UCSD-AML1 (cell line): ENCODE results near the gene KLRC1.
"Not testable (repeated sequence)": the region's sequence is repeated elsewhere in the genome, so short reads cannot be mapped to it uniquely, and the experiment has no call there.

Experiments
- DNase-seq: peaks from one replicate; lab custom pipeline; 2025; ENCODE audit not compliant: unreplicated experiment; lab: John Stamatoyannopoulos, UW

Gene KLRC1

DNA sequence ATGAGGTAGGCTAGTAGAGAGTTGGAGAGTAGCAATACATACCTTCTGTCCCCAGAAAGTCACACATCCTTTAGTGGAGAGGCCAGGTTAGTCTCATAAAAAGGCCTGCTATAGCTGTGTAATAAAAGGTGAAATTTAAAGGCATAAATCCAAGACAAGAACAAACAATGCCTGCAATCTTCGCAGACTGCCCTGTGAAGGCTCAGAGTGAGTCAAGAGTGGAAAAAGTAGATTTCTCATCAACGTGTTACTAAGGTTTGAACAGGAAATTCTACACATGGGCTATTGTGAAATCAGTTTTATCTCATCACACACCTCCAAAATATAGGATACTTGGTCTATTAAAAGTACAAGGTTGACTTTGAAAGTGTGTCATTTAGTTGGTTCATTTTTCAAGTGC lies at the start of gene KLRC1:
Gene KLRC1, minus strand, starts transcription at position 222 of the 400 bp plus-strand sequence. CDS start 2,221 bp downstream, outside the sequence.
- no peak for DNase-seq

DNA sequence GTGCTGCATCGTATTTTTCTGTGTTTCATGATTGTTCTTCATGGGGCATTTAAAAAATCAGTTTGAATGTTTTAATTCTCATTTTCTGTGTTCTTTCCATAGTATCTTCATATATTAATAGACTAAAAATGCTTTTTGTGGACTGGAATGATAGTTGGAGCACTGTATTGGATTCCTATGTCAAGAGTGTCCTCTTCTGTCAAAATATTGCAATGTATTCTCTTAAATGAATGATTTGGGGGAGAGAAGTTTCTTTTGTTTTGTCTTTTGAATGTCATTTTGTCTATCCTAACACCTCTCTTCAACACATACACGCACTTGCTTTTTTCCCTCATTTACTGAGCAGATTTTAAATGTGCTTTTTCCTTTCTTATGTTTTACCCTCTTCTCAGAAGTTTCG lies 47.9 kb upstream of the KLRC1 start:
- no peak for DNase-seq

- no peak for DNase-seq
These were observed 44.9 kb upstream of the KLRC1 start for GRCh38 chr12:10498042-10498441.

DNA sequence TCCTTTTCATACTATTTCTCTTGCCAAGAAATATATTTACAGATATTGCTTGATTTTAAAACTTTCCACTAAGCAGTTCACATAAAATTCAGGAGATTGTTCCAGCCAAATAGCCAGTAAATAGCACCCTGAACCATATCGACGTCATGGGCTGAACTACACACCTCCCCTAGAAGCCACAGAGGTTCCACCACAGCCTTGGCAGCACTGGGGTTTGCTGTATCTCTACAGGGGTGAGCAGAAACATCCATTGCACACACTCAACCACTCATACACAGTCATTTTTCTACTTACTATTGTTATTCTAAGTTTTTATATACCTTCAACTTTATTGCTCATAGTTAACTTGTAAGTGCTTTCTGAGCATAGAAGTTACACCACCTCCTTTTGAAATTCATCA lies 44.4 kb upstream of the KLRC1 start:
- DNase-seq, result no peak

- DNase-seq, result no peak
These were observed 38.6 kb upstream of the KLRC1 start for GRCh38 chr12:10491766-10492165.

GRCh38 chr12:10487328-10487727 lies 34.2 kb upstream of the KLRC1 start:
- not testable (repeated sequence) for DNase-seq

DNA sequence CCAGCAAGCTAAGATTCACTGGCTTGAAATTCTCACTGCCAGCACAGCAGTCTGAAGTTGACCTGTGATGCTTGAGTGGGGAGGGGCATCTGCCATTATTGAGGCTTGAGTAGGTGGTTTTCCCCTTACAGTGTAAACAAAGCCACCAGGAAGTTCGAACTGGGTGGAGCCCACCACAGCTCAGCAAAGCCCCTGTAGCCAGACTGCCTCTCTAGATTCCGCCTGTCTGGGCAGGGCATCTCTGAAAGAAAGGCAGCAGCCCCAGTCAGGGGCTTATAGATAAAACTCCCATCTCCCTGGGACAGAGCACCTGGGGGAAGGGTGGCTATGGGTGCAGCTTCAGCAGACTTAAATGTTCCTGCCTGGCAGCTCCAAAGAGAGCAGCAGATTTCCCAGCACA lies 28.7 kb upstream of the KLRC1 start:
- not testable (repeated sequence) for DNase-seq

DNA sequence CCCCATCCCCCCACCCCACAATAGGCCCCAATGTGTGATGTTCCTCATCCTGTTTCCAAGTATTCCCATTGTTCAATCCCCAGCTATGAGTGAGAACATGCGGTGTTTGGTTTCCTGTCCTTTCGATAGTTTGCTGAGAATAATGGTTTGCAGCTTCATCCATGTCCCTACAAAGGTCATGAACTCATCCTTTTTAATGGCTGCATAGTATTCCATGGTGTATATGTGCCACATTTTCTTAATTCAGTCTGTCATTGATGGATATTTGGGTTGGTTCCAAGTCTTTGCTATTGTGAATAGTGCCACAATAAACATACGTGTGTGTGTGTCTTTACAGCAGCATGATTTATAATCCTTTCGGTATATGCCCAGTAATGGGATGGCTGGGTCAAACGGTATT lies 19.6 kb upstream of the KLRC1 start:
- not testable (repeated sequence) for DNase-seq

- no peak for DNase-seq
These were observed 16.5 kb upstream of the KLRC1 start for GRCh38 chr12:10469701-10470100.

GRCh38 chr12:10466311-10466710 lies 13.1 kb upstream of the KLRC1 start:
- DNase-seq, result no peak

- DNase-seq, result no peak
These were observed 4.6 kb upstream of the KLRC1 start for GRCh38 chr12:10457760-10458159.

DNA sequence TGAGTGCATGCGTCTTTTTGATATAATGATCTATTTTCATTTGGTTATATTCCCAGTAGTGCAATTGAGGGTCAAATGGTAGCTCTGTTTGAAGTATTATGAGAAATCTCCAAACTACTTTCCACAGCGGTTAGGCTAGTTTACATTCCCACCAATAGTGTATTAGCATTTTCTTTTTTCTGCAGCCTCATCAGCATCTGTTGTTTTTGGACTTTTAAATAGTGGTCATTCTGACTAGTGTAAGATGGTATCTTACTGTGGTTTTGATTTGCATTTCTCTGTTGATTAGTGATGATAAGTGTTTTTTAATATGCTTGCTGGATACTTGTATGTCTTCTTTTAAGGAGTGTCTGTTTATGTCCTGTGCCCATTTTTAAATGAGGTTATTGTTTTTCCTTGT lies 3.7 kb upstream of the KLRC1 start:
- DNase-seq, result no peak

GRCh38 chr12:10455766-10456165 lies 2.6 kb upstream of the KLRC1 start:
- DNase-seq, result no peak

DNA sequence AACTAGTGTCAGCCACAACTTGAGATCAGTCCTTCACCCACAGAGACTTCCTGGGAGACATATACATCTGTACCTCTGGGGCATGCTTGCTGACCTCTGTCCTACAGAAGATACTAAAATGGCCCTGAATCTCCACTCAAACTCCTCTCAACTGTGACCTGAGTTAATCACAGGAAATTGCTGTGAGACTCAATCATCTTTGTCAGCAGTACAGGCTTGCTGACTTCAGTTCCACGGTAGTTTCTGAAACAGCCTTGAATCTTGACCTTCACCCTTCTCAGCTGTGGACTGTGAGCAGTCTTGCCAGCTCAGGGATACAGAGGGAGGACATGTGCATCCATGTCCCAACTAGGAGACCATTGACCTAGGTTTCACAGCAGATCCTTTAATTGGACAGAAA lies 1.4 kb upstream of the KLRC1 start:
- no peak for DNase-seq

DNA sequence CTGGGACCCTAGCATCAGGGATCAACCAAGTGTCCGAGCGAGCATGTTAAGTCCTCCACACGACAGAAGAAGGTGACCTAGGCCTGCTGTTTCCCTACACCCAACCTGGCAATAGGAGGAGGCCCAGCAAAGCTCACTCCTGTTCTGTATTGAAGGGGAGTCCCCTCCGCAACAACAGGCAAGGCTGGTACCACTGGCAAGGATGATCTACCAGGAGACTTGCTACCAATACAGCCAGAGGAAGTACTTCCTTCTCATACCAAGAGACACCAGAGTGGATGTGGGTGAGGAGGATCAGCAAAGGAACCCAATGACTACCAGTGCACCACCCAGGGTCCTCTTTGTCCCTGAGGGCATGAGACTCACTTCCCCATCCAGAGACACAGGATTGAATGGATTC lies 4.9 kb downstream of the KLRC1 start:
- DNase-seq, result no peak

- DNase-seq, result not testable (repeated sequence)
These were observed 7.1 kb downstream of the KLRC1 start for GRCh38 chr12:10446052-10446451.

DNA sequence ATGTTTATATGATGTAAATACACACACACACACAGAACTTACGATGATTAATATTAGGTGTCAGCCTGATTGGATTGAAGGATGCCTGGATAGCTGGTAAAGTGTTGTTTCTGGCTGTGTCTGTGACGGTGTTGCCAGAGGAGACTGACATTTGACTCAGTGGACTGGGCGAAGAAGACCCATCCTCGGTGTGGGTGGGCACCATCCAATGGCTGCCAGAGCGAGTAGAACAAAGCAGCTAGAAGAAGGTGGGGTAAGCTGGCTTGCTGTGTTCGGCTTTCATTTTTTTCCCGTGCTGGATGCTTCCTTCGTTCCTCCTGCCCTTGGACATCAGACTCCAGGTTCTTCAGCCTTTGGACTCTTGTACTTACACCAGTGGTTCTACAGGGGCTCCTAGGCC lies 12.0 kb downstream of the KLRC1 start:
- not testable (repeated sequence) for DNase-seq

- not testable (repeated sequence) for DNase-seq
These were observed 13.4 kb downstream of the KLRC1 start for GRCh38 chr12:10439608-10440274.

- not testable (repeated sequence) for DNase-seq
These were observed 15.6 kb downstream of the KLRC1 start for GRCh38 chr12:10437601-10438000.

- DNase-seq, result not testable (repeated sequence)
These were observed 17.4 kb downstream of the KLRC1 start, which contains the start of gene KLRC2 for GRCh38 chr12:10435816-10436215. TSS of gene KLRC2 (minus strand) at chr12:10436010. CDS start at chr12:10435986, 24 bp downstream.

DNA sequence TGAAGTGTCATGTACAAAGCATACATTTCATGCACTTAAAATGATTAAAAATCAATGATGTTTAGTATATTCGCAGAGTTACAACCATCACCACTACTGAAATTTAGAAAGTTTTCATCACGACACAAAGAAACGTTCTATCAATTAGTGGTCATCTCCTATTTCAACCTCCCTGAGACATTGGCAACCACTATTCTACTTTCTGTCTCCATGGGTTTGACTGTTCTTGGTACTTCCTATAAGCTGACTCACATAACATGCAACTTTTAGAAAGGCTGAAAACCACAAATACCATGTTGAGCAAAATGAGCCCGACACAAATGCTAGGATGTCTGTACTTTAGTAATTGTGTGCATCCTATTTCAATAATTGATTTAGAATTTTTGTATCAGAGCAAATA lies 22.6 kb downstream of the KLRC1 start:
- DNase-seq, result not testable (repeated sequence)

- DNase-seq, result not testable (repeated sequence)
These were observed 27.2 kb downstream of the KLRC1 start for GRCh38 chr12:10425938-10426337.

- not testable (repeated sequence) for DNase-seq
These were observed 28.8 kb downstream of the KLRC1 start for GRCh38 chr12:10424260-10424899.
